ENCODE data around the gene YES1. TPM values are rescaled to one million over a fixed set of nuclear protein-coding genes. Genes with fewer than 3 reads are reported as not detected.

YES1 gene
- total and polyA plus RNA-seq, 2 of the 13 experiments (the other 11 are each of a cell fraction or from before 2014, with no cell fraction given), result 17.2 to 70.8 TPM

- TF ChIP-seq ZNF362 (CRISPR knock-in tag; IDR thresholded peaks at IDR 0.05; ENCODE audit: borderline replicate concordance), result no peak
- TF ChIP-seq HNF1B (CRISPR knock-in tag; IDR thresholded peaks at IDR 0.05), result peak; percentile 93
- no peak for TF ChIP-seq ATAD3A (CRISPR knock-in tag; IDR thresholded peaks at IDR 0.05)
- peak; percentile 81; the same call in 1 of the 2 replicates for TF ChIP-seq ZNF572 (CRISPR knock-in tag; IDR thresholded peaks at IDR 0.05)
- no peak for TF ChIP-seq SSRP1 (CRISPR knock-in tag; IDR thresholded peaks at IDR 0.05)
- TF ChIP-seq, protein P1, sequence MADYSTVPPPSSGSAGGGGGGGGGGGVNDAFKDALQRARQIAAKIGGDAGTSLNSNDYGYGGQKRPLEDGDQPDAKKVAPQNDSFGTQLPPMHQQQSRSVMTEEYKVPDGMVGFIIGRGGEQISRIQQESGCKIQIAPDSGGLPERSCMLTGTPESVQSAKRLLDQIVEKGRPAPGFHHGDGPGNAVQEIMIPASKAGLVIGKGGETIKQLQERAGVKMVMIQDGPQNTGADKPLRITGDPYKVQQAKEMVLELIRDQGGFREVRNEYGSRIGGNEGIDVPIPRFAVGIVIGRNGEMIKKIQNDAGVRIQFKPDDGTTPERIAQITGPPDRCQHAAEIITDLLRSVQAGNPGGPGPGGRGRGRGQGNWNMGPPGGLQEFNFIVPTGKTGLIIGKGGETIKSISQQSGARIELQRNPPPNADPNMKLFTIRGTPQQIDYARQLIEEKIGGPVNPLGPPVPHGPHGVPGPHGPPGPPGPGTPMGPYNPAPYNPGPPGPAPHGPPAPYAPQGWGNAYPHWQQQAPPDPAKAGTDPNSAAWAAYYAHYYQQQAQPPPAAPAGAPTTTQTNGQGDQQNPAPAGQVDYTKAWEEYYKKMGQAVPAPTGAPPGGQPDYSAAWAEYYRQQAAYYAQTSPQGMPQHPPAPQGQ (CRISPR knock-in tag; IDR thresholded peaks at IDR 0.05; ENCODE audit: borderline replicate concordance), result no peak
- TF ChIP-seq, protein P2, sequence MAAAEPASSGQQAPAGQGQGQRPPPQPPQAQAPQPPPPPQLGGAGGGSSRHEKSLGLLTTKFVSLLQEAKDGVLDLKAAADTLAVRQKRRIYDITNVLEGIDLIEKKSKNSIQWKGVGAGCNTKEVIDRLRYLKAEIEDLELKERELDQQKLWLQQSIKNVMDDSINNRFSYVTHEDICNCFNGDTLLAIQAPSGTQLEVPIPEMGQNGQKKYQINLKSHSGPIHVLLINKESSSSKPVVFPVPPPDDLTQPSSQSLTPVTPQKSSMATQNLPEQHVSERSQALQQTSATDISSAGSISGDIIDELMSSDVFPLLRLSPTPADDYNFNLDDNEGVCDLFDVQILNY (CRISPR knock-in tag; conservative IDR thresholded peaks at IDR 0.05), result no peak
- TF ChIP-seq, protein P3, sequence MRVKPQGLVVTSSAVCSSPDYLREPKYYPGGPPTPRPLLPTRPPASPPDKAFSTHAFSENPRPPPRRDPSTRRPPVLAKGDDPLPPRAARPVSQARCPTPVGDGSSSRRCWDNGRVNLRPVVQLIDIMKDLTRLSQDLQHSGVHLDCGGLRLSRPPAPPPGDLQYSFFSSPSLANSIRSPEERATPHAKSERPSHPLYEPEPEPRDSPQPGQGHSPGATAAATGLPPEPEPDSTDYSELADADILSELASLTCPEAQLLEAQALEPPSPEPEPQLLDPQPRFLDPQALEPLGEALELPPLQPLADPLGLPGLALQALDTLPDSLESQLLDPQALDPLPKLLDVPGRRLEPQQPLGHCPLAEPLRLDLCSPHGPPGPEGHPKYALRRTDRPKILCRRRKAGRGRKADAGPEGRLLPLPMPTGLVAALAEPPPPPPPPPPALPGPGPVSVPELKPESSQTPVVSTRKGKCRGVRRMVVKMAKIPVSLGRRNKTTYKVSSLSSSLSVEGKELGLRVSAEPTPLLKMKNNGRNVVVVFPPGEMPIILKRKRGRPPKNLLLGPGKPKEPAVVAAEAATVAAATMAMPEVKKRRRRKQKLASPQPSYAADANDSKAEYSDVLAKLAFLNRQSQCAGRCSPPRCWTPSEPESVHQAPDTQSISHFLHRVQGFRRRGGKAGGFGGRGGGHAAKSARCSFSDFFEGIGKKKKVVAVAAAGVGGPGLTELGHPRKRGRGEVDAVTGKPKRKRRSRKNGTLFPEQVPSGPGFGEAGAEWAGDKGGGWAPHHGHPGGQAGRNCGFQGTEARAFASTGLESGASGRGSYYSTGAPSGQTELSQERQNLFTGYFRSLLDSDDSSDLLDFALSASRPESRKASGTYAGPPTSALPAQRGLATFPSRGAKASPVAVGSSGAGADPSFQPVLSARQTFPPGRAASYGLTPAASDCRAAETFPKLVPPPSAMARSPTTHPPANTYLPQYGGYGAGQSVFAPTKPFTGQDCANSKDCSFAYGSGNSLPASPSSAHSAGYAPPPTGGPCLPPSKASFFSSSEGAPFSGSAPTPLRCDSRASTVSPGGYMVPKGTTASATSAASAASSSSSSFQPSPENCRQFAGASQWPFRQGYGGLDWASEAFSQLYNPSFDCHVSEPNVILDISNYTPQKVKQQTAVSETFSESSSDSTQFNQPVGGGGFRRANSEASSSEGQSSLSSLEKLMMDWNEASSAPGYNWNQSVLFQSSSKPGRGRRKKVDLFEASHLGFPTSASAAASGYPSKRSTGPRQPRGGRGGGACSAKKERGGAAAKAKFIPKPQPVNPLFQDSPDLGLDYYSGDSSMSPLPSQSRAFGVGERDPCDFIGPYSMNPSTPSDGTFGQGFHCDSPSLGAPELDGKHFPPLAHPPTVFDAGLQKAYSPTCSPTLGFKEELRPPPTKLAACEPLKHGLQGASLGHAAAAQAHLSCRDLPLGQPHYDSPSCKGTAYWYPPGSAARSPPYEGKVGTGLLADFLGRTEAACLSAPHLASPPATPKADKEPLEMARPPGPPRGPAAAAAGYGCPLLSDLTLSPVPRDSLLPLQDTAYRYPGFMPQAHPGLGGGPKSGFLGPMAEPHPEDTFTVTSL (CRISPR knock-in tag; IDR thresholded peaks at IDR 0.05; ENCODE audit: borderline replicate concordance), result peak; percentile 95
- peak; percentile 88 for TF ChIP-seq KDM4B (CRISPR knock-in tag; IDR thresholded peaks at IDR 0.05)
- TF ChIP-seq ZNF556 (CRISPR knock-in tag; IDR thresholded peaks at IDR 0.05; ENCODE audit: borderline replicate concordance), result peak; percentile 82; the same call in 1 of the 2 replicates
- TF ChIP-seq ZNF280B (CRISPR knock-in tag; IDR thresholded peaks at IDR 0.05; ENCODE audit: borderline replicate concordance), result peak; percentile 74; the same call in 1 of the 2 replicates
- TF ChIP-seq ZBTB14 (CRISPR knock-in tag; IDR thresholded peaks at IDR 0.05), result peak; percentile 28; the same call in 1 of the 2 replicates
- no peak for TF ChIP-seq MED13 (CRISPR knock-in tag; IDR thresholded peaks at IDR 0.05)
These were observed 36.2 kb upstream of the YES1 start (continued) for GRCh38 chr18:848062-848861.

Measured in HepG2 (cell line).